Measurements from ENCODE around the gene RASL10A.
A peak's percentile ranks its signal among the peaks of the same experiment; 100 is the strongest.

Gene RASL10A

DNA sequence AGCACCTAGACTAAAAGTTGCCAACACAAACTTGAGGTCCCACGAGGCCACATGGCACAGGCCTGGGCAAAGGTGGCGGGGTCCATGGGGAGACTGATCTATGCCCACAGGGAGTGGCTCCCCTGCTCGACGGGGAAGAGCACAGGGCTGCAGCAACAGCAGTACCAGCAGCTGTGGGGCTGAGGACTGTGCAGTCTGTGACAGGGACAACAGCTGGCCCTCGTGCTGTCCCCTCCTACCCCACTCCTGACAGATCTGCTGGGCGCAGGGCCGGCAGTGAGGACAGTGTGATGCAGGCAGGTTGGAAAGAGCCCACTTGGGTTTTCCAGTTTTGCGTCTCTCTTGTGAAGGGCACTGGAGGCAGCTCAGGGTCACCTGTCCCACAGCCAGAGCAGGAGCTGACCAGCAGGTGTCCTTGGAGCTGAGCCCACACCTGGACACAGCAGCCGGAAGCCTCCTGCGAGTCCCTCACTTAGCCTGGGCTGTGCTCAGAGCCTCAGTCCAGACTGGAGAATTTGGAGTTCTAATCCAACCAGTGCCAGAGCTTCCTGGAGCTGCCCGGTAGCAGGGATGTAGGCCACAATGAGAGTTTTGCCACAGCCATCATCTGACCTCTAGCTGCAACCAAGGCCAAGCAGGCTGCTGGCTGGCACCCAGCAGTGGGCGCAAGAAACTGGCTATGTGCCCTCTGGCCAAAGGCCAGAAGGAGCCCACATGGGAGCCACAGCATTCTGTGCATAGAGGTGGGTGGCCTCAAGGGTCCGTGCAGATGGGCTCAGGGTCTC, 12.6 kb downstream of the RASL10A start:
- no peak for DNase-seq

DNA sequence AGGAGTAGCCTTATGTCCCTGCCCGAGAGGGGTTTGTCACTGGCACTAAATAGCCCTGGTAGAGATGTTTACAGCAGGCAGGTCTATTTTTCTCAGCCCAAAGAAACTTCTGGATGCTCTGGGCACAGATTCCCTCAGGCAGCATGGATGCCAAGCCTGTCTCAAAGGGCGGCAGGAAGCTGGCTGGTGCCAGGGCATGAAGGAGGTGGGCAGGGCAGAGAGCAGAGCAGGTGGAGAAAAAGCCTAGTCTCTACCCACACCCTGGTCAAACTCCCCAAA, 13.2 kb downstream of the RASL10A start:
- DNase-seq, result no peak

DNA sequence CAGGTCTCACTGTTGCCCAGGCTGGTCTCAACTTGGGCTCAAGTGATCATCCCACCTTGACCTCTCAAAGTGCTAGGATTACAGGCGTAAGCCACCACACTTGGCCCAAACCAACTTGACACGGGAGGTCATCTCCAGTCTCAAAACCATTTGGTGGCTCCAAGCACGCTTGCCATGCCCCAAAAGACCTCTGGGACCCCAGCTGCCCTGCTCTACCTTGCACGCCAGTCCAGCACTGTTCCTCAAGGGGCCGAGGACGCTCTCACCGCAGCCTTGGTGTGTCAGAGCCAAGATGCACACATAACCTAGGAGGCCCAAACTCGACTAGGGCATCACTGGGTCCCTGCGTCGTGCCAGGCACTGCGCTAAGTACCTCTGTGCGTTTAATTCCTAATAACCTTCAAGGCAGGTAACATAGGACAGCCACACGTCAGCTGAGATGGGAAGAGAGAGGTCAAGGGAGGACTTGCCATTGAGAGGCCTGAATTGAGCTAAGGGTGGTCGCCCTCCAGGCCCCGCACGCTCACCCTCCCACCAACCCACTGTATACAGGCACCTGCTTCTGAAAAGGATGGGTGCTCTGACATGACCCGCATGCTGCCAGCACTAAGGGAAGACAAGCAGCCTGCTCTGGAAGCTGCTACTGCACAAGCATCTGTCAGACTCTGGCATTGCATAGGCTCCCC, 13.6 kb downstream of the RASL10A start:
- no peak for DNase-seq

DNA sequence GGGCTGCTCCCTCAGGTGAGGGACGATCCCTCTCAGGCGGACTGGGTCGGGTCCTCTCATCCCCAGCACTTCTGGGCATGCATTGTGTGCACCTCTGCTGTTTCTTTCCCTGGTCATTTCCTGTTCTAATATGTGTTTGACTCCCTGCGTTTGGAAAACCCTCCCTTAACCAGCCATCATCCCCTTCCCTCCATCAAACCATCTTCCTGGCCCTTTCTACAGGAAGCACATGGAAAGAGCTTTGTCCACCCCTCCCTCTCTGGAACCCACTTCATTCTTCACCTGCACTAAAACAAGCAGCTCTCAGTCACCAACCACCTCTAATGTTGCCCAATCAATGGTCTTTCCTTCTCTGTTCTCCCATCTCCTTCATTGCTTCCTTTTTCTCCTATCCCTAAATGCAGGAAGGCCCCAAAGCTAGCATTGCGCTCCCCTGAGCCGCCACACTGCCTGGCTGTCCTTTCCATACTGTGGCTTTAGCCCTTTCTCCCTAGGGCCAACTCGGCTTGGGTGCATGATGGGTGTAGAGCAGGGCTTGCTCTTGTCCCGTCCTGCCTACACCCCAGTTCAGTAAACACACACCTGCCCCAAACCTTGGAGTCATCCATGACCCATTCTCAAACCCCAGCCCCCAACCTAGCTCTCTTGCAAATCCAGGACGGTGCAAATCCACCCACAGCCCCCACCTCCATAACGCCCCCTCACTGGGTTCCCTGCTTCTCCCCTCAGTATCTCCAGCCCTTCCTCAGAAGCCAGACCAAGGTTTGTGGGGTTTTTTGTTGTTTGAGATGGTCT, 14.5 kb downstream of the RASL10A start:
- DNase-seq, result no peak

DNA sequence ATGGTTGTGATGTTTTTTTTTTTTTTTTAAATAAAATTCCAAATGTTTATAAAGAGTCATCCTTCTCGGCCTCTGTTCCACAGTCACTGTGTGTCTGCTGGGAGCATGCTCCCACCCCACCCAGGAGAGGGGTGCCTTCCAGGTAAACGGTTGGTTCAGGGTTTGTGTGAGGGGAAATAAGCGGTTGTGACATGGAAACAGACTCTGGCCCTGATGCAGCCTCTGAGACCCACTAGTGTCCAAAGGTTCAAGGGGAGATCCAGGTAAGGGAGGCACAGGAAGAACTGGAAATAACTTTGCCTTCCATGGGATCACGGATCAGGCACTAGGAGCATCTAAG, 15.1 kb downstream of the RASL10A start:
- no peak for DNase-seq

DNA sequence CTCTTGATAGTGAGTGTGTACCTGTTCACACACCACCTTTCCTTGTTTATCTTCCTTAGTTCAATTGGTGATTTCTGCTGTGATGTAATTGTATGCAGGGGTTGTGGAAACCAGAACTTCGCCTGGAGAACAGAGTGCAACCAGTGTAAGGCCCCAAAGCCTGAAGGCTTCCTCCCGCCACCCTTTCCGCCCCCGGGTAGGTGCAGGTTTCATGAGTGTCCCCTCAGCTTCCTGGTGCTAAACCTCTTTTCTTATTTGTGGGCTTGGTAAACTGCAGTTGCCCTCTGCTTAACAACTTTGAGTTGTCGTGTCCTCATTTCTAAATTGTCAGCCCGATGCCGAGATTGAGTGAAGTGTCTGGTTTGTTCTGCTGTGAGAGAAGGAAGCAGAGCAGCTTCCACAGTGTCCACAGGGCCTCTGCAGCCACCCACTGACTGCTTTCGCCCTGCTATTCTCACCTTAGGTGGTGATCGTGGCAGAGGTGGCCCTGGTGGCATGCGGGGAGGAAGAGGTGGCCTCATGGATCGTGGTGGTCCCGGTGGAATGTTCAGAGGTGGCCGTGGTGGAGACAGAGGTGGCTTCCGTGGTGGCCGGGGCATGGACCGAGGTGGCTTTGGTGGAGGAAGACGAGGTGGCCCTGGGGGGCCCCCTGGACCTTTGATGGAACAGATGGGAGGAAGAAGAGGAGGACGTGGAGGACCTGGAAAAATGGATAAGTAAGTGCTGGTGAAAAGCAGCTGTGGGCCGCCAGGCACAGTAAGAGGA, 16.2 kb downstream of the RASL10A start:
- DNase-seq, result no peak

DNA sequence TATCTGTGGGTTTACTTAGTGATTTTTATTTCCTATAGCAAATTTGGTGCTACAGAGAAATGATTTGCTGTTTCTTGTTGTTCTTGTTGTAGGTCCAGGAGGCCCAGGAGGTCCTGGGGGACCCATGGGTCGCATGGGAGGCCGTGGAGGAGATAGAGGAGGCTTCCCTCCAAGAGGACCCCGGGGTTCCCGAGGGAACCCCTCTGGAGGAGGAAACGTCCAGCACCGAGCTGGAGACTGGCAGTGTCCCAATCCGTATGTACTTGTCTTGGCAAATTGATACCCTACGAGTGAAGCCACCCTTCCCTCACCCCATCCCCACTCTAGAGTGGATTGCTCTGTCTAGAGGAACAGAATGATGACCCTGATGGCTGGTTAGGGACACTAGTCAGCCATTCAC, 16.9 kb downstream of the RASL10A start:
- DNase-seq, result no peak

DNA sequence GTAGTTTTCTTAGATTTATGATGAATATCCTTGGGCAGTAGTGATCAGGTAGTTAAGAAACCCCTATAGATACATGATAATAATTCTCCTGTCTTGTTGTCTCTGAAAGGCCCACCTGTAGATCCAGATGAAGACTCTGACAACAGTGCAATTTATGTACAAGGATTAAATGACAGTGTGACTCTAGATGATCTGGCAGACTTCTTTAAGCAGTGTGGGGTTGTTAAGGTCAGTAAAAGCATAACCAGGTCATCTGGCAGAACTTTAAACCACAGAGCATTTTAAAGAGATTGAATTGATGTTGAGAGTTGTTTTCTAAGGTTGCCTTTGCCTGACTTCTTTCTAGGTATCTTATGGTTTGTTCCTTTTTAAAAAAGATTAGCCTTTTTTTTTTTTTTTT, 23.1 kb downstream of the RASL10A start:
- DNase-seq, result no peak

DNA sequence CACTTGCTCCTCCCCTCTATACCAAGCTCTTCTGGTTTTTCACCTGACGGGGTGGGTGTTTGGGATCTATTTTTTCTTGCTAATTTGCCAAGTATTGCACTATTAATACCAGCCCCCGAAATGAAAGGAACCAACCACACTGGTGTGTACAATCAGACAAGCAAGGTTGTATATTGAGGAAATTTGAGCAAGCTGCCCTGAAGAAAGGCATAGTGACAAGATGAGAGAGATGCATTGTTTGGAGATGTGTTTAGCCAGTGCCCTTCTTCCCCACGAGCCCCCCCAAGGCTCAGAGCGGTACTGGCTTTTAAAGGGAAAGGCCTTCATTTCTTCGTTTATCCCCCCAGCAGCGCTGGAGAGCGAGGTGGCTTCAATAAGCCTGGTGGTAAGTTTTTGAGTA, 24.3 kb downstream of the RASL10A start:
- DNase-seq, result no peak

DNA sequence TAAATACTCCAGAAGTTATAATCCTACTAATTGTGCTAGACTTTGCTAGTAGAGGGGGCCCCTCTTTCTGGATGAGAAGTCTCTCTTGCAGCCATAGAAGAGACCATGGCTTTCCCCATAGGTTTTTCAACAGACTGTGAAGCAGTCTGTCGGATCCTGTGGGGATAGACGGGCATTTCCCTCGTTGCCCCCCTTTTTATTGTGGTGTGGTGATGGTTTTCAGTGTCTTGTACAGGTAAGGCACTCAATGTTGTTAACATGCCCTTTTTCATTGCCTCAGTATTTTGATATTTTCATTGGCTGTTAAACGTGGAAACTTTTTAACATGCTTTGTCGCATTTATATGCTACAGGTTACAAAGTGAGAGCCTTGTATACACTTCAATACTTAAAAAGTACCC, 25.4 kb downstream of the RASL10A start:
- DNase-seq, result no peak

DNA sequence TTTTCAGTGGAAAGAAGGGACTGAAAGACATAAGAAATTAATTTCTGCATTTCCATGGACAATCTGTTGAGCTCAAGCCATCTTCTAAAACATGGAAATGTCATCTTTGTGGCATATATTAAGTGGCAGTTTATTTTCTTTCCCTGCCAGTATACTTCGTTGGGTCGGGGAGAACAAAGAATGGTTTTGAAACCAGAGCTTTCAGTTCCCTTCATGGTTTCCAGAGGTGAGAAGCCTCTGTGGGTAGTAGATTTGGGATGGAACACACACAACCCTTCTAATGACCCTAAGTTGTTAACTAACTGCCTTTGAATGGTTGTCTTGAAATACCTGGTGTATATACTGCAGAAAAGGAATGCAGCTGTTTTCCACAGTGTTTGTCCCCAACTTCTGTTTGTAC, 26.7 kb downstream of the RASL10A start:
- no peak for DNase-seq

DNA sequence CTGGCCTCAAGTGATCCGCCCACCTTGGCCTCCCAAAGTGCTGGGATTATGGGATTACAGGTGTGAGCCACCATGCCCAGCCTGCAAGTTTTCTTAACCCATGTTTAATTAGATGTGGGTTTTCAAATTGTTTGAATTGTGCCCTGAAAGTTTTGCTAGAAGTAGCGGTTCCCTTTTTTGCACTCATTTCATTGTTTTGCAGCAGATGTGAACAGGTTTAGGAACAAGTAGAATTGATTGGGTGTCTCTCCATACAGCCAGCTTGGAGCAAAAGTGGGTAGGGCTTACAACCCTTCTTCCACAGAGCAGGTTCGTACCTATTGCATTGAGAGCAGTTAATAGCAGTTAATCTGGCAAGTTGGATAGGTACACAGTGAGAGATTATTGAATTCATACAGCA, 31.3 kb downstream of the RASL10A start:
- no peak for DNase-seq

DNA sequence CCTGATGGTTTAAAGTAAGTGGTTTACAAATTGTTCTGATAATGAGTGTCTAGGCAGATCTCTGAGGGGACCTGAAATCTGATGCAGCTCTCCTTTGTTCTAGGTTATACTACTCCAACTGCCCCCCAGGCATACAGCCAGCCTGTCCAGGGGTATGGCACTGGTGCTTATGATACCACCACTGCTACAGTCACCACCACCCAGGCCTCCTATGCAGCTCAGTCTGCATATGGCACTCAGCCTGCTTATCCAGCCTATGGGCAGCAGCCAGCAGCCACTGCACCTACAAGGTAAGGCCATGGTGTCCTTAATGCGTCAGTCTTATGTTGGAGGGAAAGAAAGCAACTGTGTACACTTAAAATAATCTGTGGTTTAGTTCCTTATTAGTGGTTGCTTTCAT, 37.6 kb downstream of the RASL10A start:
- DNase-seq, result no peak

DNA sequence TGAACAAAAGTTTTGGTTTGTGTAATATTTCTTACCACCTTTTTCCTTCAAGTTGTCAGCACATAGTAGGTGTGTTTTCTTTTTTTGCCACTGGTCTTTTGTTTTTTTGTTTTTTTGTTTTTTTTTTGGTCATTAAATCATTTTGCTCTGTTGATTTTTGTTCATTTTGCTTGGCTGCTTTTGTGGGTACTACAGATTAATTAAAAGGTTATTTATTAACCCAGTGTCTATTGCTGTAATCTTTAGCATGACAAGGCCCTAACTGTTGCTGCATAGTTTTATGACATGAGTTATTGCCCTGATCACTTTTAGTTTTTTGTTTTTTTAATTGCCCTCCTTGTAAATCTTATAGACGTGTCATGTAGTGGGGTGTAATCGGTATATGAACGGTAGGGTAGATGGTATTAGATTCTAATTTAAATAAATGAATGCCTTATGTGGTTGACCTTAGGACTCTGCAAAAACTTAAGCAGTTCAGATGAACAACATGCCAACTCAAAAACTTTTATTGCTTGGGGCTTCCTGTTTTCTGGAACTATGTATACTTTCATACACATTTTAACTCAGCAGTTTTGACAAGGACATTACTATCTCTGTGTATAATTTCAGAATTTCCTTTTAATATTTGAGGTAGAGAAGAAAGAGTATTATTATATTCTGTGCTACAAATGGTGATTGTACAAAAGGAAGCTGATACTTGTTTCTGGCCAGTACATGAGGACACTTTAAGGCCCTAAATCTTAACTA, 39.5 kb downstream of the RASL10A start:
- DNase-seq, result no peak

DNA sequence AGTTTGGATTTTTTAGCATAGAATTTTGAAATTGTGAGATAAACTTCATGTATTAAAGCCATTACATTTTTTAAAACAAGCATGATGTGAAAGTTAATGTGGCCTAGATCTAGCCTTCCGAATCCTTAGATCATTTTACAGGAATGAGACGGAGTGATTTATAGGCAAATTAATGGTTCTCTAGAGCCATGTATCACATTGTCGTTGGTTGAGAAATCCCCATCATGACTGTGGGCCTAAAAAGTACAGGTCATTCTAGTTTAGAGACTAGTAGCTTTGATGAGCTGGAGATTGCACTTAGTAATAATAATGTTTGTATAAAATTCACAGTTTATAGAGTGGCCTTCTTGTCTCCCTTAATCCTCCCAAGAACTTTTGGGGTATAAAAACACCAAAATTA, 40.3 kb downstream of the RASL10A start:
- DNase-seq, result no peak

DNA sequence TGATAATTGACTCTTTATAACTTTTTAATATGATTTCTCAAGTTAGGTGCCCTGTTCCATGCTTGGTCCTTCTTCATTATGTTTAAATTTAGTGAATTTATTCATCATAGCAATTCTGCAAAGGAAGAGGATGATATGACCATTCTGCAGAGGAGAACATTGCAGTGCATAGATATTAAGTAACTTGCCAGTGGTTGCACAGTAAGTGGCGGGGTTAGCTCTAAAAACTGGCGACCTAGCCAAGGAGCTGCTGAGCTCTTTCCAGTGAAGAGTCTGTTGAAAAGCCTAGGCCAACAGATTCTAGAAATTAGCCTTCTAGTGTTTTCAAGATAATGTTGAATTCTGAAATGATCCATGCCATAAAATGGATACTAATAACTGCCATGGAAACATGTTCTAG, 42.9 kb downstream of the RASL10A start:
- DNase-seq, result no peak

DNA sequence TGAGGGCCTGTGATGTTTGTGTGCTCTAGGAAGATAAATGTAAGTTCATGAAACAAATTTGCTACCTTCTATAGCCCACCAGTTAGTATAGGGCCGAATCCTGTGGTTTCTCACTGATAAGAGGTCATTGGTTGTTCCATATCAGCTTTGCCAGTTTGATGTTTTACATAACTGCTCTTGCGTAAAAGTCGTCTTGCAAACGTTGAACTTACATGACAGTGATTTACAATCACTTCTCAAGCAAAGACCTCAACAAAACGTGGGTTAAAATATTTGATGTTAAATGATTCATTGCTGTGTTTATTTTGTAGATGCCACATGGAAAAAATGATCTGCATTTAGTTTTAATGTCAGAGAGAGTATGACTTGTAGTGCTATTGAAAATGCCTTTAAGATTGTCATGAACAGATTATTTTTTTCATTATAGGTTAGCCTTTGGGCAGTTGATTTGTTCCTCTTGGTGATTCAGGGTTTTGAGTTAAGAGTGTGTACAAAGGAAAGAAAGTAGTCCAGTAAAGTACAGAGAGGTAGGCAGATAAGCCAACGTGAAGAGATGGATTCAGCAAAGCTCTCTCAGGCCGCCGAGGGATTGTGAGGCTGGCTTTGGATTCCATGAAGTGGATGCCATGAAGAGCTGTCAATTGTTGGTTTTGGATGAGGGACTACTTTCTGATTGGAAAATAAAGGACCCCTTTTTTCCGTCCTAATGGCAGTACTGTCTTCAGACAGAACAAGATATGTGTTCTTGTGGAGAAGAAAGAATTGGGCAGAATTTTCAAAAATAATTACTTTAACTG, 44.8 kb downstream of the RASL10A start:
- no peak for DNase-seq

DNA sequence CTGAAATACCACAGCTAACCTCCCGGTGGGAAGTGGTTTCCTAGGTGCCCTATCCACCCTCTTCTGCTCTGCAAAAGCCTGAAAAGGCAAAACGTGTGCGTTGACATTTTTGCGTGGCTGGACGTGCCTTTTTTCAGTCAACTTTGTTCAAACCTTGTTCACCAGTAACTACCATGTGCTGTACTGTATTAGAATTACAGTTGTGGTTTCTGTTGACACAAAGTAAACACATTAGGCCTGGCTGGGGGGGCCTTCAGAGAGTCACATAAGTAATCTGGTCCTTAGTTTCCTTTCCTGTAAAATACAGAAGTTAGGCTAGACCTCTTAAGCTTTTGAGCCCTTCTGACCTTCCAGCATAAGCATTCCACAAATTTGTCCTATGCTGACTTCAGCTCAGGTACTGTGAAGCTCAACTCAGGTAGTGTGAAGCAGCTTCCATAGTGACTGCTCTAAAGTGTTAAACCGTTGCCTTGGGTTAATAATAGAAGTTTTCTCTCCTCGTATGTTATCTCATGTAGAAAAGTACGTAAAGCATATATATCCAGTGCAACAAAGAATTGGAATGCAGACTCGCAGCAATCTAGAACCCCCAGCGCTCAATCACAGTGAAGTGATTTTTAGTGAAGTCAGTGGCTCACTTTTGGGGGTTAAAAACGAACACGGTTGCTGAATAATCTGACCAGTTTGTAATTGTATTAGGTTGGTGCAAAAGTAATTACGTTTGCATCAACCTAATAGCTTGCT, 45.6 kb downstream of the RASL10A start:
- peak; percentile 42 for DNase-seq

DNA sequence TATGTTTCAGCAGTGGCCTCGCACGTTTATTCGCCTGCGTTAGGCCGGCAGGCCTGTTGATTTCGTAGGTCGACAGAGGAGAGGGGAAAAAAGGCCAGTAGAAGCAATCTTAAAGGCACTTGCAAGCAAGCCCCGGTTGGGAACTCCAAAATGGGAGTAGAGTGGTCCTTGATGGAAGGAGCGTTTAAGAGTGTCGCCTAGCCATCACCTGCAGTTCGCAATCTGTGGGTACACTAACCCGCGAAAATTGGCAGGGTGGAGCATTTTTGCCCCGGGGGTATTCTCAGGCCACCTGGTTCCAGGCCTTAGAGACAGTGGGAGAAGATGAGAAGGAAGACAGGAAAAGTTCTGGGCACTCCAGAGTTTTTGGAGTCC, 46.3 kb downstream of the RASL10A start:
- peak; percentile 16 for DNase-seq

DNA sequence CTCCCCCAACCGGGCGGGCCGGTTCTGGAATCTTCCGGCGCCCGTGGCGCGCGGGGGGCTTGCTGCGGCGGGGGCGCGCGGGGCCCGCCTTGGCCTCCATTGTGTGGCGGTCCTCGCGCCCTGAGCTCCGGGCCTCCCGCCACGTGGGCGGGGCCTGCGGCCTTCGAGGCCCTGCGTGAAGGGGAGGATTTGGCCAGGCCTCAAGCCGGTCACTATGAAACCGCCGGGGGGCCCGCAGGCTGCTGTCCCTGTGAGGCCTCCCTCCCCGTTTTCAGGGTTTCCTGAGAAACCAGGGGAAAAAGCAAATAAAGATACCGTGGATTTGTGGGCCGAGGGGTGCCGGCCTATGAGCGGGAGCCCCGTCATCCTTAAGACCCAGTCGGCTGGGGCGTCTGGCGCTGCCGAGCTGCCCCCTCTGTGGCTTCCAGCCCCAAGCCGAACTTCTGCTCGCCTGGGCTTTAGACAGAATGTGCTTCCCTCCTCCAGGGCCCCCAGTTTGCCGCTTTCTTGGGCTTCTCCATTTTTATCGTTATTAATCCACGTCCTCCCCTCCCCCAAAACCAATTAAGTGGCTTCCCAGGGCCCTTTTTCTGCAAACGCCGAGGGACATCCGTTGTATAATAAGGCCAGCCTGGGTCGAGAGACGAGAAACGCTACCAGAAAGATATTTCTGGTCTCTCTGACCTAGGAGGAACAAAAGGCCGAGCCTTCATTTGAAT, 46.8 kb downstream of the RASL10A start:
- DNase-seq, result peak; percentile 47

All from activated CD4-positive, alpha-beta T cell treated with anti-CD3 and anti-CD28 coated beads, Interleukin-2, Interleukin-6, amounts not matched to agents 100 ng/mL and 50 ng/mL, durations not matched to agents 16 hours and 8 hours (primary cell).